ENCODE results near the gene ASCL4.

Gene ASCL4

GRCh38 chr12:107761502-107761904, 13.0 kb upstream of the ASCL4 start:
- peak overlapping the region; percentile 50 for H3K4me3 ChIP-seq (ENCODE audit: low read depth, low read length)
- no peak for TF ChIP-seq CTCF (IDR thresholded peaks at IDR 0.05; ENCODE audit: control insufficient read depth, extremely low read depth, insufficient read depth)
- no peak for DNase-seq (ENCODE audit: low read depth)

GRCh38 chr12:107762874-107763273, 11.6 kb upstream of the ASCL4 start:
- H3K4me3 ChIP-seq (ENCODE audit: low read depth, low read length) = no peak overlapping the region
- TF ChIP-seq CTCF (IDR thresholded peaks at IDR 0.05; ENCODE audit: control insufficient read depth, extremely low read depth, insufficient read depth) = no peak
- no peak for DNase-seq (ENCODE audit: low read depth)

- no peak overlapping the region for H3K4me3 ChIP-seq (ENCODE audit: low read depth, low read length)
- TF ChIP-seq CTCF (IDR thresholded peaks at IDR 0.05; ENCODE audit: control insufficient read depth, extremely low read depth, insufficient read depth) = no peak
- peak; percentile 21 for DNase-seq (ENCODE audit: low read depth)
Observed at GRCh38 chr12:107764626-107765025, 9.9 kb upstream of the ASCL4 start.

- peak; percentile 81 for DNase-seq (ENCODE audit: low read depth)
- H3K4me3 ChIP-seq (ENCODE audit: low read depth, low read length) = no peak overlapping the region
- TF ChIP-seq CTCF (IDR thresholded peaks at IDR 0.05; ENCODE audit: control insufficient read depth, extremely low read depth, insufficient read depth) = no peak
Observed at GRCh38 chr12:107765316-107765715, 9.2 kb upstream of the ASCL4 start.

GRCh38 chr12:107767466-107767865, 7.0 kb upstream of the ASCL4 start:
- no peak overlapping the region for H3K4me3 ChIP-seq (ENCODE audit: low read depth, low read length)
- no peak for TF ChIP-seq CTCF (IDR thresholded peaks at IDR 0.05; ENCODE audit: control insufficient read depth, extremely low read depth, insufficient read depth)
- DNase-seq (ENCODE audit: low read depth) = no peak

GRCh38 chr12:107775093-107775721, 703 bp downstream of the ASCL4 start:
- DNase-seq (ENCODE audit: low read depth) = no peak
- TF ChIP-seq CTCF (IDR thresholded peaks at IDR 0.05; ENCODE audit: control insufficient read depth, extremely low read depth, insufficient read depth) = no peak
- H3K4me3 ChIP-seq (ENCODE audit: low read depth, low read length) = no peak overlapping the region

- no peak for TF ChIP-seq CTCF (IDR thresholded peaks at IDR 0.05; ENCODE audit: control insufficient read depth, extremely low read depth, insufficient read depth)
- no peak overlapping the region for H3K4me3 ChIP-seq (ENCODE audit: low read depth, low read length)
Observed at GRCh38 chr12:107776171-107776570, 1.7 kb downstream of the ASCL4 start.

More at GRCh38 chr12:107776171-107776570, 1.7 kb downstream of the ASCL4 start:
- DNase-seq (ENCODE audit: low read depth) = peak; percentile 55

All from LNCaP clone FGC (cell line).